Spleen (tissue), 11 donors: ENCODE results near the gene ESAM. TPM values are rescaled to one million over a fixed set of nuclear protein-coding genes. Genes with fewer than 3 reads are reported as not detected.

Experiments
- DNase-seq: peaks from one replicate; pipeline ENCODE4 v3.0.0-alpha.2; 2020
- H3K27ac ChIP-seq, 8 donors: fragments of 200-600 bp; sonication (generic) in 7 of 8; 1 replicate in 4 of 8; 2 replicates in 4 of 8; pipeline versions ENCODE4 v1.5.0 to v1.8.0; 2016 to 2021; ENCODE audit warnings: inconsistent platforms in 4 of 8, mild to moderate bottlenecking in 4 of 8, moderate library complexity in 1 of 8
- H3K27me3 ChIP-seq, 7 donors: fragments of 200-600 bp; sonication (generic) in 6 of 7; replicated peaks in 1 of 7; 1 replicate in 4 of 7; 2 replicates in 3 of 7; pipeline versions ENCODE4 v1.5.0 to v1.8.0; 2016 to 2021; ENCODE audit warnings: inconsistent platforms in 3 of 7, mild to moderate bottlenecking in 1 of 7
- H3K36me3 ChIP-seq, 6 donors: fragments of 200-600 bp; sonication (generic) in 5 of 6; 1 replicate in 4 of 6; 2 replicates in 2 of 6; pipeline versions ENCODE4 v1.5.0 to v1.8.0; 2016 to 2021; ENCODE audit warnings: inconsistent platforms in 2 of 6
- H3K4me1 ChIP-seq, 6 donors: fragments of 200-600 bp; sonication (generic) in 5 of 6; 1 replicate in 3 of 6; 2 replicates in 3 of 6; pipeline versions ENCODE4 v1.5.0 to v1.8.0; 2016 to 2021; ENCODE audit warnings: inconsistent platforms in 3 of 6
- H3K4me3 ChIP-seq, 8 donors: fragments of 200-600 bp; sonication (generic) in 7 of 8; 1 replicate in 4 of 8; 2 replicates in 4 of 8; pipeline versions ENCODE4 v1.5.0 to v1.8.0; 2016 to 2021; ENCODE audit warnings: inconsistent platforms in 4 of 8, mild to moderate bottlenecking in 4 of 8, moderate library complexity in 2 of 8
- H3K9me3 ChIP-seq, 8 donors: fragments of 200-600 bp; sonication (generic) in 7 of 8; 1 replicate in 4 of 8; 2 replicates in 4 of 8; pipeline versions ENCODE4 v1.5.0 to v1.8.0; 2016 to 2021; ENCODE audit warnings: inconsistent platforms in 4 of 8
- CTCF ChIP-seq, 11 experiments: fragments of 200-600 bp in 7 of 11; fragments of 450-650 bp in 4 of 11; sonication (generic) in 4 of 11; IDR thresholded peaks in 8 of 11; conservative IDR thresholded peaks in 3 of 11; 1 replicate in 7 of 11; 2 replicates in 4 of 11; pipeline versions ENCODE4 v1.4.0 to v1.8.0; 2016 to 2021; ENCODE audit warnings: antibody characterized with exemption in 11 of 11, inconsistent platforms in 4 of 11, mild to moderate bottlenecking in 1 of 11
- POLR2A ChIP-seq, 3 donors: fragments of 450-650 bp; IDR thresholded peaks; one replicate each; pipeline ENCODE4 v1.5.1; 2017; ENCODE audit warnings: antibody characterized with exemption in 3 of 3, mild to moderate bottlenecking in 1 of 3
- POLR2AphosphoS5 ChIP-seq, 3 donors: sonication (generic); formaldehyde crosslinking; IDR thresholded peaks; one replicate each; pipeline ENCODE4 v1.5.1; 2017; ENCODE audit warnings: antibody characterized with exemption in 3 of 3
- WGBS, 5 donors: extraction: QIAGEN DNeasy Blood & Tissue Kit in 3 of 5; methylation state at CpG; one replicate each; pipeline versions ENCODE4 v1.1.5 to v1.1.7; 2013 to 2018; 5-methylcytosine and 5-hydroxymethylcytosine counted together
- intact Hi-C: fragments of 100-400 bp; cut with DNase I; formaldehyde crosslinking; loops from one replicate; pipeline ENCODE4 v1.15.0; 2023; ENCODE audit warnings: low total_unique reads
- polyA plus RNA-seq, 3 donors: library from polyadenylated mRNA; stranded (reverse); fragments of 200-250 nt; gene quantifications; one replicate each; pipeline ENCODE4 v1.2.1, GENCODE V29; 2013
- total RNA-seq, 7 donors: library from RNA; depleted of rRNA in 3 of 7; stranded (reverse); fragments of >200 nt in 3 of 7; fragmentation: NEBNext Ultra II Directional in 4 of 7; extraction: Animal tissue kit (Norgen Biotek cat#: 25700) in 4 of 7; gene quantifications; one replicate each; pipeline versions ENCODE4 v1.1.0 to v1.2.1, GENCODE V29; 2016 to 2021
- donor health status: healthy with polysubstance abuse.
- donor health status: DM: no; HTN: no; CAD: no; lungs with moderate emphysema.
- donor health status: DM: no; HTN: no; CAD: no.
- donor health status: Bipolar disorder and iron deficiency.
- donor health status: healthy.
- donor health status: DM: no; HTN: no; CAD: no.
- donor health status: DM: yes; HTN: yes; CAD: no.

Gene ESAM
- total and polyA plus RNA-seq, 10 donors: 14.3 to 49.2 (median 28.8) TPM

GRCh38 chr11:124751391-124751740 lies 10.7 kb downstream of the ESAM start:
- 76 to 89% (median 84%) methylated on average over 5 to 11 of the region's 11 CpGs for WGBS, 5 donors
- intact Hi-C loops: no loop called here
- Histone ChIP-seq H3K27ac (peak overlapping the region in 3 of 8 donors; percentile 3 to 48 (median 38)), H3K4me3 (no peak overlapping the region), H3K4me1 (peaks cover 0 to 66% (median 48%) of the 10 kb centered on the region in 6 donors), H3K36me3 (no peaks in the 10 kb centered on the region), H3K27me3 (peaks cover 0 to 14% (median 0%) of the 10 kb centered on the region in 7 donors), H3K9me3 (no peaks in the 10 kb centered on the region)
- peak; percentile 73 for DNase-seq
- TF ChIP-seq POLR2A (IDR thresholded peaks at IDR 0.05) (no peak), CTCF (IDR thresholded peaks at IDR 0.05 in 8 of 11, conservative IDR thresholded peaks at IDR 0.05 in 3 of 11) (no peak), POLR2AphosphoS5 (IDR thresholded peaks at IDR 0.05) (no peak)

GRCh38 chr11:124749912-124750311 lies 12.2 kb downstream of the ESAM start:
- Histone ChIP-seq H3K9me3 (no peaks in the 10 kb centered on the region), H3K4me3 (no peak overlapping the region), H3K4me1 (peaks cover 0 to 80% (median 58%) of the 10 kb centered on the region in 6 donors), H3K27me3 (peaks cover 0 to 19% (median 0%) of the 10 kb centered on the region in 7 donors), H3K36me3 (no peaks in the 10 kb centered on the region), H3K27ac (peak overlapping the region in 1 of 8 donors; percentile 87)
- DNase-seq: no peak
- WGBS, 5 donors: 70 to 88% (median 82%) methylated on average over 1 of the region's 1 CpG
- intact Hi-C loops: no loop called here
- TF ChIP-seq POLR2AphosphoS5 (IDR thresholded peaks at IDR 0.05) (no peak), POLR2A (IDR thresholded peaks at IDR 0.05) (no peak), CTCF (IDR thresholded peaks at IDR 0.05 in 8 of 11, conservative IDR thresholded peaks at IDR 0.05 in 3 of 11) (no peak)

GRCh38 chr11:124748481-124749343 lies 13.4 kb downstream of the ESAM start:
- H3K36me3 ChIP-seq: no peaks in the 10 kb centered on the region
- intact Hi-C loops: no loop called here
- H3K9me3 ChIP-seq: no peaks in the 10 kb centered on the region
- no peak overlapping the region for H3K4me3 ChIP-seq
- H3K27ac ChIP-seq: peak overlapping the region in 7 of 8 donors; percentile 7 to 87 (median 54)
- DNase-seq: peak; percentile 84
- H3K4me1 ChIP-seq: peaks cover 0 to 82% (median 58%) of the 10 kb centered on the region in 6 donors
- 41 to 54% (median 49%) methylated on average over 9 to 12 of the region's 12 CpGs for WGBS, 5 donors
- TF ChIP-seq POLR2AphosphoS5 (IDR thresholded peaks at IDR 0.05) (peak; percentile 83 to 86 (median 85)), CTCF (IDR thresholded peaks at IDR 0.05 in 8 of 11, conservative IDR thresholded peaks at IDR 0.05 in 3 of 11) (no peak), POLR2A (IDR thresholded peaks at IDR 0.05) (no peak)
- H3K27me3 ChIP-seq: peaks cover 0 to 19% (median 0%) of the 10 kb centered on the region in 7 donors

- H3K4me3 ChIP-seq: no peak overlapping the region
- H3K27ac ChIP-seq: peak overlapping the region in 7 of 8 donors; percentile 7 to 87 (median 54)
- no peaks in the 10 kb centered on the region for H3K9me3 ChIP-seq
- intact Hi-C loops: no loop called here
- peaks cover 0 to 19% (median 0%) of the 10 kb centered on the region in 7 donors for H3K27me3 ChIP-seq
- WGBS, 5 donors: 66 to 83% (median 75%) methylated on average over 7 of the region's 7 CpGs
- DNase-seq: no peak
- no peak for TF ChIP-seq POLR2A (IDR thresholded peaks at IDR 0.05)
- TF ChIP-seq CTCF (IDR thresholded peaks at IDR 0.05 in 8 of 11, conservative IDR thresholded peaks at IDR 0.05 in 3 of 11): no peak
- TF ChIP-seq POLR2AphosphoS5 (IDR thresholded peaks at IDR 0.05): no peak
- no peaks in the 10 kb centered on the region for H3K36me3 ChIP-seq
- H3K4me1 ChIP-seq: peaks cover 0 to 76% (median 58%) of the 10 kb centered on the region in 6 donors
Measured at GRCh38 chr11:124748100-124748418, 14.0 kb downstream of the ESAM start.
